Measurements from ENCODE around the gene PLXNC1.

PLXNC1 gene

GRCh38 chr12:94126067-94126466 is 22.3 kb upstream of the PLXNC1 start:
- no peak overlapping the region for H3K4me3 Mint-ChIP-seq
- no peak for TF ChIP-seq CTCF (IDR thresholded peaks at IDR 0.05; ENCODE audit: unreplicated experiment in 3 of 3)
- H3K27me3 Mint-ChIP-seq (ENCODE audit: low read depth), result peaks cover 14% of the 10 kb centered on the region
- no peak overlapping the region for H3K27ac Mint-ChIP-seq
- no peaks in the 10 kb centered on the region for H3K36me3 Mint-ChIP-seq (ENCODE audit: low read depth)
- peaks cover 6% of the 10 kb centered on the region for H3K9me3 Mint-ChIP-seq
- no peaks in the 10 kb centered on the region for H3K4me1 Mint-ChIP-seq

GRCh38 chr12:94127239-94128131 is 20.9 kb upstream of the PLXNC1 start:
- no peak overlapping the region for H3K4me3 Mint-ChIP-seq
- H3K4me1 Mint-ChIP-seq, result no peaks in the 10 kb centered on the region
- H3K36me3 Mint-ChIP-seq (ENCODE audit: low read depth), result no peaks in the 10 kb centered on the region
- H3K9me3 Mint-ChIP-seq, result peaks cover 11% of the 10 kb centered on the region
- TF ChIP-seq CTCF (IDR thresholded peaks at IDR 0.05; ENCODE audit: unreplicated experiment in 3 of 3), result no peak
- no peak overlapping the region for H3K27ac Mint-ChIP-seq
- H3K27me3 Mint-ChIP-seq (ENCODE audit: low read depth), result peaks cover 12% of the 10 kb centered on the region

- no peak overlapping the region for H3K4me3 Mint-ChIP-seq
- no peaks in the 10 kb centered on the region for H3K4me1 Mint-ChIP-seq
- H3K27me3 Mint-ChIP-seq (ENCODE audit: low read depth), result peaks cover 14% of the 10 kb centered on the region
- no peak overlapping the region for H3K27ac Mint-ChIP-seq
- no peaks in the 10 kb centered on the region for H3K36me3 Mint-ChIP-seq (ENCODE audit: low read depth)
- peaks cover 11% of the 10 kb centered on the region for H3K9me3 Mint-ChIP-seq
- no peak for TF ChIP-seq CTCF (IDR thresholded peaks at IDR 0.05; ENCODE audit: unreplicated experiment in 3 of 3)
Observed at GRCh38 chr12:94128280-94128679, 20.1 kb upstream of the PLXNC1 start.

GRCh38 chr12:94133964-94134795 is 14.2 kb upstream of the PLXNC1 start:
- no peak overlapping the region for H3K27ac Mint-ChIP-seq
- H3K4me1 Mint-ChIP-seq, result no peaks in the 10 kb centered on the region
- H3K9me3 Mint-ChIP-seq, result peaks cover 11% of the 10 kb centered on the region
- H3K36me3 Mint-ChIP-seq (ENCODE audit: low read depth), result no peaks in the 10 kb centered on the region
- peaks cover 9% of the 10 kb centered on the region for H3K27me3 Mint-ChIP-seq (ENCODE audit: low read depth)
- no peak overlapping the region for H3K4me3 Mint-ChIP-seq
- peak; percentile 81 to 82 (median 81) for TF ChIP-seq CTCF (IDR thresholded peaks at IDR 0.05; ENCODE audit: unreplicated experiment in 3 of 3)

- peaks cover 4% of the 10 kb centered on the region for H3K9me3 Mint-ChIP-seq
- H3K4me1 Mint-ChIP-seq, result no peaks in the 10 kb centered on the region
- no peak overlapping the region for H3K27ac Mint-ChIP-seq
- no peaks in the 10 kb centered on the region for H3K36me3 Mint-ChIP-seq (ENCODE audit: low read depth)
- TF ChIP-seq CTCF (IDR thresholded peaks at IDR 0.05; ENCODE audit: unreplicated experiment in 3 of 3), result no peak
- H3K4me3 Mint-ChIP-seq, result no peak overlapping the region
- peaks cover 4% of the 10 kb centered on the region for H3K27me3 Mint-ChIP-seq (ENCODE audit: low read depth)
Observed at GRCh38 chr12:94135896-94136295, 12.5 kb upstream of the PLXNC1 start.

Data from nephron (organoid).